Peyer's patch (tissue), 4 donors: ENCODE results near the gene TIGD1. TPM values are rescaled to one million over a fixed set of nuclear protein-coding genes. Genes with fewer than 3 reads are reported as not detected.

Experiments used
- DNase-seq, 3 donors: peaks; one replicate each; pipeline ENCODE4 v3.0.0-alpha.2; 2017 to 2019
- H3K27ac ChIP-seq, 4 donors: fragments of 200-600 bp; sonication (generic); one replicate each; pipeline ENCODE4 v1.5.1; 2016 to 2019
- H3K27me3 ChIP-seq, 2 donors: fragments of 200-600 bp; sonication (generic); one replicate each; pipeline ENCODE4 v1.5.1; 2019
- H3K36me3 ChIP-seq, 3 donors: fragments of 200-600 bp; sonication (generic); one replicate each; pipeline ENCODE4 v1.5.1; 2016 to 2019
- H3K4me1 ChIP-seq, 4 donors: fragments of 200-600 bp; sonication (generic); one replicate each; pipeline ENCODE4 v1.5.1; 2016 to 2019
- H3K4me3 ChIP-seq, 4 donors: fragments of 200-600 bp; sonication (generic); 1 replicate in 3 of 4; 2 replicates in 1 of 4; pipeline ENCODE4 v1.5.1; 2016 to 2019; ENCODE audit warnings: mild to moderate bottlenecking in 1 of 4
- H3K9me3 ChIP-seq, 4 donors: fragments of 200-600 bp; sonication (generic); one replicate each; pipeline ENCODE4 v1.5.1; 2016 to 2019; ENCODE audit warnings: mild to moderate bottlenecking in 1 of 4
- CTCF ChIP-seq, 6 experiments: fragments of 450-650 bp in 4 of 6; fragments of 200-600 bp in 2 of 6; sonication (generic) in 1 of 6; IDR thresholded peaks; one replicate each; pipeline ENCODE4 v1.5.1; 2017 to 2019; ENCODE audit warnings: antibody characterized with exemption in 6 of 6, mild to moderate bottlenecking in 3 of 6, moderate library complexity in 1 of 6
- POLR2A ChIP-seq, 2 donors: fragments of 450-650 bp; IDR thresholded peaks; one replicate each; pipeline ENCODE4 v1.5.1; 2017; ENCODE audit warnings: antibody characterized with exemption in 2 of 2, mild to moderate bottlenecking in 2 of 2, moderate library complexity in 2 of 2
- total RNA-seq, 4 donors: library from RNA; depleted of rRNA; stranded (reverse); fragments of >200 nt; gene quantifications; one replicate each; pipeline ENCODE4 v1.1.0, GENCODE V29; 2016

Gene TIGD1
- total RNA-seq, 4 donors from 2014 or later, result 8.6 to 31.4 (median 13.4) TPM

GRCh38 chr2:232568161-232568560 lies 17.8 kb upstream of the TIGD1 start:
- H3K4me3 ChIP-seq, result no peak overlapping the region

GRCh38 chr2:232567721-232568120 lies 17.4 kb upstream of the TIGD1 start:
- peaks cover 0 to 88% (median 4%) of the 10 kb centered on the region in 3 donors for H3K36me3 ChIP-seq
- TF ChIP-seq CTCF (IDR thresholded peaks at IDR 0.05) (no peak), POLR2A (IDR thresholded peaks at IDR 0.05) (no peak)
- H3K27ac ChIP-seq, result no peak overlapping the region

More at GRCh38 chr2:232568161-232568560, 17.8 kb upstream of the TIGD1 start:
- H3K27ac ChIP-seq, result no peak overlapping the region
- H3K27me3 ChIP-seq, result no peaks in the 10 kb centered on the region
- H3K9me3 ChIP-seq, result no peaks in the 10 kb centered on the region
- TF ChIP-seq CTCF (IDR thresholded peaks at IDR 0.05), result no peak
- H3K4me1 ChIP-seq, result no peaks in the 10 kb centered on the region
- DNase-seq, result no peak
- peaks cover 0 to 84% (median 4%) of the 10 kb centered on the region in 3 donors for H3K36me3 ChIP-seq

GRCh38 chr2:232563580-232563979 lies 13.2 kb upstream of the TIGD1 start:
- H3K9me3 ChIP-seq, result no peaks in the 10 kb centered on the region
- H3K27ac ChIP-seq, result no peak overlapping the region
- H3K4me1 ChIP-seq, result no peaks in the 10 kb centered on the region
- peaks cover 0 to 93% (median 4%) of the 10 kb centered on the region in 3 donors for H3K36me3 ChIP-seq
- H3K27me3 ChIP-seq, result no peaks in the 10 kb centered on the region
- TF ChIP-seq POLR2A (IDR thresholded peaks at IDR 0.05) (no peak), CTCF (IDR thresholded peaks at IDR 0.05) (no peak)
- DNase-seq, result no peak
- H3K4me3 ChIP-seq, result no peak overlapping the region

More at GRCh38 chr2:232567721-232568120, 17.4 kb upstream of the TIGD1 start:
- H3K27me3 ChIP-seq, result no peaks in the 10 kb centered on the region
- DNase-seq, result no peak
- no peaks in the 10 kb centered on the region for H3K9me3 ChIP-seq
- no peak overlapping the region for H3K4me3 ChIP-seq
- H3K4me1 ChIP-seq, result no peaks in the 10 kb centered on the region

- Histone ChIP-seq H3K4me1 (no peaks in the 10 kb centered on the region), H3K36me3 (peaks cover 0 to 92% (median 4%) of the 10 kb centered on the region in 3 donors)
- TF ChIP-seq POLR2A (IDR thresholded peaks at IDR 0.05) (no peak), CTCF (IDR thresholded peaks at IDR 0.05) (no peak)
Observed at GRCh38 chr2:232562515-232563151, 12.3 kb upstream of the TIGD1 start.

GRCh38 chr2:232556426-232556825 lies 6.1 kb upstream of the TIGD1 start:
- Histone ChIP-seq H3K4me1 (peaks cover 0 to 28% (median 2%) of the 10 kb centered on the region in 4 donors), H3K4me3 (no peak overlapping the region), H3K9me3 (no peaks in the 10 kb centered on the region), H3K27ac (no peak overlapping the region), H3K36me3 (peaks cover 0 to 61% (median 0%) of the 10 kb centered on the region in 3 donors), H3K27me3 (no peaks in the 10 kb centered on the region)
- no peak for TF ChIP-seq POLR2A (IDR thresholded peaks at IDR 0.05)
- TF ChIP-seq CTCF (IDR thresholded peaks at IDR 0.05), result no peak
- DNase-seq, result no peak

More at GRCh38 chr2:232562515-232563151, 12.3 kb upstream of the TIGD1 start:
- DNase-seq, result no peak
- Histone ChIP-seq H3K27me3 (no peaks in the 10 kb centered on the region), H3K9me3 (no peaks in the 10 kb centered on the region), H3K4me3 (no peak overlapping the region), H3K27ac (no peak overlapping the region)
